NCI-H345 (cell line): Measurements from ENCODE around the gene MXD3.
A peak's percentile ranks its signal among the peaks of the same experiment; 100 is the strongest.
"Not testable (repeated sequence)": the region's sequence is repeated elsewhere in the genome, so short reads cannot be mapped to it uniquely, and the experiment has no call there.

ENCODE experiments used
- DNase-seq: peaks from one replicate; lab custom pipeline; 2025; lab: John Stamatoyannopoulos, UW

The MXD3 gene

GRCh38 chr5:177343777-177344176, 32.1 kb upstream of the MXD3 start:
- DNase-seq = no peak

- DNase-seq = not testable (repeated sequence)
These were observed 31.3 kb upstream of the MXD3 start for GRCh38 chr5:177343000-177343399.

GRCh38 chr5:177339107-177339638, 27.5 kb upstream of the MXD3 start:
- DNase-seq = no peak

- no peak for DNase-seq
These were observed 26.8 kb upstream of the MXD3 start for GRCh38 chr5:177338251-177339106.

- DNase-seq = no peak
These were observed 25.2 kb upstream of the MXD3 start for GRCh38 chr5:177336603-177337494.

GRCh38 chr5:177336112-177336511, 24.4 kb upstream of the MXD3 start:
- no peak for DNase-seq

GRCh38 chr5:177335701-177336065, 24.0 kb upstream of the MXD3 start:
- DNase-seq = no peak

GRCh38 chr5:177334781-177335700, 23.3 kb upstream of the MXD3 start:
- DNase-seq = no peak

- DNase-seq = no peak
These were observed 22.5 kb upstream of the MXD3 start for GRCh38 chr5:177334155-177334551.

- DNase-seq = no peak
These were observed 21.9 kb upstream of the MXD3 start for GRCh38 chr5:177333420-177334154.

- no peak for DNase-seq
These were observed 21.2 kb upstream of the MXD3 start for GRCh38 chr5:177332896-177333260.

GRCh38 chr5:177332031-177332895, 20.6 kb upstream of the MXD3 start:
- DNase-seq = no peak

GRCh38 chr5:177330991-177331842, 19.5 kb upstream of the MXD3 start:
- DNase-seq = no peak

- DNase-seq = peak; percentile 64
These were observed 18.2 kb upstream of the MXD3 start for GRCh38 chr5:177329883-177330282.

GRCh38 chr5:177328545-177329231, 17.0 kb upstream of the MXD3 start:
- DNase-seq = no peak

GRCh38 chr5:177327539-177328522, 16.1 kb upstream of the MXD3 start:
- DNase-seq = no peak

- DNase-seq = no peak
These were observed 14.2 kb upstream of the MXD3 start for GRCh38 chr5:177325868-177326381.
